Loucy (cell line): ENCODE results near the gene SLC25A42.

Experiments used
- CTCF ChIP-seq: fragments of 200-600 bp; sonication (generic); conservative IDR thresholded peaks from 2 replicates; pipeline ENCODE4 v1.5.1; 2014; ENCODE audit warnings: mild to moderate bottlenecking, antibody characterized with exemption, low read length
- EZH2phosphoT487 ChIP-seq: fragments of 200-600 bp; IDR thresholded peaks from 2 replicates; pipeline ENCODE4 v1.6.1; 2018; ENCODE audit warnings: antibody characterized with exemption, mild to moderate bottlenecking, moderate library complexity, borderline replicate concordance

DNA sequence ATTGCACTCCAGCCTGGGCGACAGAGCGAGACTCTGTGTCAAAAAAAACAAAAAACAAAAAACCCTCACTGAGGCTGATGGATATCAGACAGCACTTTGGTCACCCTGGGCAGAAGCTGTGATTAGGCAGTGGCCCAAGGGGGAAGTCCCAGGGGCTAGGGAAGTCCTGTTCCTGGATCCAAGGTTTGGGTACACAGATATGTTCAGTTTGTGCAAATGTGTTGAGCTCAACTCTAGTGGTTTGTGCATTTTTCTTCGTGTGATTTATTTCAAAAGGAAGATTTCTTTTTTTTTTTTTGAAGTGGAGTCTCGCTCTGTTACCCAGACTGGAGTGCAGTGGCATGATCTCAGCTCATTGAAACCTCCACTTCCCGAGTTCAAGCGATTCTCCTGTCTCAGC lies 94.0 kb downstream of the SLC25A42 start:
- no peak for TF ChIP-seq CTCF
- no peak for TF ChIP-seq EZH2phosphoT487
